Stimulated activated CD4-positive, alpha-beta T cell treated with anti-CD3 and anti-CD28 coated beads, Interleukin-4, amount 100 ng/mL, for 4 hours (primary cell): ENCODE data around the gene ACTR1B.
"Not testable (repeated sequence)": the region's sequence is repeated elsewhere in the genome, so short reads cannot be mapped to it uniquely, and the experiment has no call there.

Experiments used
- DNase-seq, 2 experiments: peaks; one replicate each; pipeline ENCODE4 v3.0.0-alpha.2; 2020

The ACTR1B gene

DNA sequence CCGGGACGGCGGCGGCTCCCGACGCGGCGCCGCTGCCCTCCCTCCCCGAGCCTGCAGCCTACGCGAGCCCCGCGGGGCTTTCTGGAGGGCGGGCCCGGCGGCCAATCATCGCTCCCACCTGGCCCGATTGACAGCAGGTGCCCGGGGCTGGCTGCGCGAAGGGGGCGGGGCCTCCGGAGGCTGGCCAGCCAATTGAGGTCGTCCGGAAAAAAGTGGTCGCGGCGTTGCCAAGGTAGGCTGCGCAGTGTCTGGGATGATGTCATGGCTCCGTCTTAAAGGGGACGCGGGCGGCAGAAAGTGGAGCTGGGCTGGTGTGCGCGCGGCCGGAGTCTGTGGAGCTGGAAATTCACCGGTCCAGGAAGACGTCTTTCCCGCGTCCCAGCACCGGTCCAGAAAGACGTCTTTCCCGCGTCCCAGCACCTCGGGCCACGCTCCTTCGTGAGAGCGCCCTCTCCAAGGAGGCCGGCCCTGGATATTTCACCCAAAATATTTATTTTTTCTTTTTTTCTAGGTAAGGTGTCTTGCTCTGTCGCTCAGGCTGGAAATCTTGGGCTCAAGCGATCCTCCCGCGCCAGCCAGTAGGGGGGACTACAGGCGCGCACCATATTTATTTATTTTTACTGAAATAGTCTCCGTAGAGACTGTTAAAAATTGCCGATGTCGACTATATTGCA is at the start of gene ACTR1B:
TSS of gene ACTR1B (minus strand) at position 83 of the 674 bp plus-strand sequence. CDS start 154 bp downstream, outside the sequence.
- peak; percentile 96 to 98 for DNase-seq

GRCh38 chr2:97712693-97713295 is 49.0 kb upstream of the ACTR1B start:
- DNase-seq, result peak; percentile 44 to 72

DNA sequence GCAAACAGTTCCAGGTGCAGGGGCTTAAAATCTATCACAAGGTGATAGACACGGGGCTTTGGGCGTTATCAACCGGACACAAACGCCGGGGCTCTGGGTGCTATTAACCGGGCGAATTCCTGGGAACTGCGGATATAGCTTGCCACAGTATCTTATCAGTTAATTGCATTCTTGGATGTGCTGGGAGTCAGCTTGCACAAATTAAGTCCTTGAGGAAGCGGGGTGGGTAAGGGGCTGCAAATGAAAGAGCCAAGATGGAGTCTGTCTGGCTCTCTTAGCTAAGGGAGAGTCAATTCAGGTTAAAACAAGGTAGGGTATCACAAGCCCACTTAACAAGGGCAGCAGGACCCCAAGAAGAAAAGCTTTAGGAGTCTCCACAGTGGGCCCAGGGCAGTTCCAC is 48.3 kb upstream of the ACTR1B start:
- not testable (repeated sequence) for DNase-seq

- no peak for DNase-seq
Measured at GRCh38 chr2:97711394-97711711, 47.5 kb upstream of the ACTR1B start.

DNA sequence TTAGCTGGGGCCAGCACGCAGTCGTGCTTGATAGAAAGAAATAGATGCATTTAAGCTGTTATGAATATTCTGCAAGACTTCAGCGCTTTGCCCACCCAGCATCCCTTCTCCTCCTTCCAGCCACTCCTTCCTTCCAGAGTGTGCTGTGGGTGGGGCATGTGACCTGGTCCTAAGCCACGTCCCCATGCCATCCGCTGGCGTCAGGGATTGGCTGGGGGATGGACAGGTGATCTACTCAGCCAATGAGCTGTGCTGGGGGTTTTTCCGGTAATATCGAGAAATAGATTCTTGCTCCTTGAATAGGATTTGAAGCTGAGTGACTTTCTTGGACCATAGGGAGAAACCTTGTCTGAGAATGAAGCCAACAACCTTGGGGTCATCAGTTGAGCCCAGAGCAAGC is 44.8 kb upstream of the ACTR1B start:
- DNase-seq, result no peak

- no peak for DNase-seq
Measured at GRCh38 chr2:97708048-97708380, 44.2 kb upstream of the ACTR1B start.

GRCh38 chr2:97707362-97708047 is 43.7 kb upstream of the ACTR1B start:
- no peak for DNase-seq

GRCh38 chr2:97706708-97707345 is 43.0 kb upstream of the ACTR1B start:
- DNase-seq, result no peak

- DNase-seq, result no peak
Measured at GRCh38 chr2:97706112-97706511, 42.3 kb upstream of the ACTR1B start.

- no peak for DNase-seq
Measured at GRCh38 chr2:97704989-97705388, 41.1 kb upstream of the ACTR1B start.

- no peak for DNase-seq
Measured at GRCh38 chr2:97703741-97704140, 39.9 kb upstream of the ACTR1B start.

GRCh38 chr2:97702731-97703470 is 39.1 kb upstream of the ACTR1B start:
- DNase-seq, result no peak

GRCh38 chr2:97701851-97702465 is 38.1 kb upstream of the ACTR1B start:
- DNase-seq, result no peak

GRCh38 chr2:97701186-97701585 is 37.3 kb upstream of the ACTR1B start:
- DNase-seq, result no peak

- peak; percentile 52 to 62 for DNase-seq
Measured at GRCh38 chr2:97699765-97700444, 36.1 kb upstream of the ACTR1B start.

DNA sequence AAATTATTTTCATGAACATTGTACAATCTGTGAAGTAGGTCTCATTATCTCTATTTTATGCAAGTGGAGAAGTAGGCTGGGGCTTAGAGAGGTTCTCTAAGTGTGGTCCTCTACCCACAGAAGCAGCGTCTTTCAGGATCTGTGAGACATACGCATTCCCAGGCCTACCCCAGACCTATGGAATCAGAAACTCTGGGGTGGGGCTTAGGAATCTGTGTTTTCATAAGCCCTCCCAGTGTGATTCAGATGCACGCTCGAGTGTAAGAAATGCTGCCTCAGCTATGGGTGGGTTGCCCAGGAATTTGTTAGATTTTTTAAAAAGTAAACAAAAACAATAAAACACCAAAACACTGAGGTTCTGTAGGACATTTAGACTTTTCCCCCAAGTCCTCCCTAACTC is 34.7 kb upstream of the ACTR1B start:
- DNase-seq, result no peak

DNA sequence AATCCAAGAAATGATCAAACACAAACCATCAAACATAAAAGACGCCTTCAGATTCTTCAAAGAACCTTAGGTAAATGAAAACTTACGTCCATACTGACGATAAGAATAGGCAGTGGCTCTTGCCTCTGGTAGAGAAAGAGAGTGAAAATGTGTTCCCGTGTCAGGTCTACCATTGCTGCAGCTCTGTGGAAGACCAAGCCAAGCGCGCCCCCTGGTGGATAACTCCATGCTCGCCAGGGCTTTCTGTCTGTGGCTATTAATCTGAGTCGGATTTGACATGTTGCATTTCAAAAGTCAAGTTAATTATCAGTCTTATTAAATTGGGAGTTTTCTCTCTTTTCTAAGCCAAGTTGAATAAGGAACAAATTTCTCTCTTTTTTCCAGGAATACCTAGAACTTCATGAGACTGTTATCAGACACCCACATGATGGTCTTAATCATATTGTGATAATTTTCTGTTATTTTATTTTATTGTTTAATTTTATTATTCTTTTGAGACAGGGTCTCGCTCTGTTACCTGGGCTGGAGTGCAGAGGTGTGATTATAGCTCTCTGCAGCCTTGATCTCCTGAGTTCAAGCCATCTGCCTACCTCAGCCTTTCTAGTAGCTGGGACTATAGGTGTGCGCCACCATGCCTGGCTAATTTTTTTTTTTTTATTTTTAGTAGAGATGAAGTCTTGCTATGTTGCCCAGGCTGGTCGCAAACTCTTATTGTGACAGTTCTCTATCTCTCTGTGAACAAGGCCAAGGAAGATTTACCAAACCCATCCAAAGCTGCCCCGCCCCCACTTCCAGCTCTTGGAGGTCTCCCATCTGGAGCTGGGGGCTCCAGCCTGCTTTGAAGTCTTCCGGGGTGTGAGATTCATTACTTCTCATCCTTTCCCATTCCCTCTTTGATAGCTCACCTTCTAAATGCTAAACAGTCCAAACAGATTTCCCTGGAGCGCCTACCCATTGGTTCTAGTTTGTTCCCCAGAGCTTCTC is 33.7 kb upstream of the ACTR1B start:
- peak; percentile 83 to 96 for DNase-seq

- DNase-seq, result no peak
Measured at GRCh38 chr2:97695744-97696143, 31.9 kb upstream of the ACTR1B start.

DNA sequence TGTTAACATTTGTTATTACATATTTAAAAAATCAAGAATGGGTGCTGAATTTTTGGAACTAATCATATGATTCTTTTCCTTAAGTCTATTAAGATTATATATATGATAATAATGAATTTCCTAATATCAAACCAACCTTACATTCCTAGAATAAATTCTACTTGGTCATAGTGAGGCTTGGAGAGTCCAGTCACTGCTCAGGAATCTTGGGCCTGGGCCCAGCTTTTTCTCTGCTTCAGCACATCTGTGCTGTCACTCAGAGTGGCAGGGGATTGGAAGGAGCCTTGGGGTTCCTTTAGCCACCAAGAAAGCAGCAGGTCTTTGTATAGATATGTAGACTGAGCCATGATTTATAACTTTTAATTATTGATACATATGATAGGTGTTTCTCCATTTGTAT is 29.6 kb upstream of the ACTR1B start:
- DNase-seq, result no peak

DNA sequence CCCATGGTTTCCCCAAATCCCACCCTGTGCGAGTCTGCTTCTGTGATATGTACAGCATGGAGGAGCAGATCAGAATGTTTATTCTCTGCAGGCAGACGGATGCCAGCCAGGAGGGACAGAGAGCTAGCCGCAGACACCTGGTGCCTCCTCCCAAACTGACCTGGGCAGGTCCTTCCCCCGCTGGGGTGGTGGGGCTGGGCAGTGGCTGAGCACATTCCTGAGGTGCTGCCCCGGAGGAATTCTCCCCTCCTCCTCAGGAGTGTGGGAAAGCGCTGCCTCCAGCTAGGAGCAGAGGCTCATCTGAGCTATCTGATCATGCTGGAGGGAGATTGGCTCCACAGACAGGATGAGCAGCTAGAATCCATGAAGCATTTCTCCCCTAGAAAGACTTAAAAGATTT is 27.3 kb upstream of the ACTR1B start:
- DNase-seq, result no peak
